ENCODE results near the gene AQP12B.
"Not testable (repeated sequence)": the region's sequence is repeated elsewhere in the genome, so short reads cannot be mapped to it uniquely, and the experiment has no call there.

AQP12B gene

DNA sequence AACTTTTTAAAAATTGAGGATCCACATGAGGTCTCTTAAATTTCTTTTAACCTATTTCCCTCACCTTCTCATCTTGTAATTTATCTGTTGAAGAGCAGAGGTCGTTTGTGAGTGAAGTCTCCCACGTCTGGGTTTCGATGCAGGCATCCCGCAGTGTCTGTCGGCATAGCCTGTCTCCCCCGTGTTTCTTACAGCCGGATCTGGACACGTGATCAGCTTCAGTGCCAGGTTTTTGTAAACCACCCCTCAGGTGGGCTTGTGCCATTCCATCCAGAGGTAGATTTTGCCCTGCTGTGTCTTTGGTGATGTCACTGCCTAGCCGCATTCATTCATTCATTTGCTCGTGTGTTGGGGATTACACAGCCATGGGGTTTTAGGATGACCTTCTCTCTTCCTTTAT, 25.1 kb upstream of the AQP12B start:
- peaks cover 75% of the 10 kb centered on the region for H3K27me3 ChIP-seq (ENCODE audit: insufficient read depth, low read length)
- no peaks in the 10 kb centered on the region for H3K79me2 ChIP-seq (ENCODE audit: control insufficient read depth, insufficient read depth, low read length, unreplicated experiment)
- no peak overlapping the region for H3K27ac ChIP-seq (ENCODE audit: low read depth, low read length)
- H3K4me1 ChIP-seq (ENCODE audit: control insufficient read depth, insufficient read depth, low read length, unreplicated experiment) = no peaks in the 10 kb centered on the region
- no peaks in the 10 kb centered on the region for H3K36me3 ChIP-seq (ENCODE audit: insufficient read depth, low read length)
- H2AFZ ChIP-seq (ENCODE audit: low read length, unreplicated experiment) = no peak overlapping the region
- H3K4me3 ChIP-seq (ENCODE audit: low read depth, low read length) = no peak overlapping the region

DNA sequence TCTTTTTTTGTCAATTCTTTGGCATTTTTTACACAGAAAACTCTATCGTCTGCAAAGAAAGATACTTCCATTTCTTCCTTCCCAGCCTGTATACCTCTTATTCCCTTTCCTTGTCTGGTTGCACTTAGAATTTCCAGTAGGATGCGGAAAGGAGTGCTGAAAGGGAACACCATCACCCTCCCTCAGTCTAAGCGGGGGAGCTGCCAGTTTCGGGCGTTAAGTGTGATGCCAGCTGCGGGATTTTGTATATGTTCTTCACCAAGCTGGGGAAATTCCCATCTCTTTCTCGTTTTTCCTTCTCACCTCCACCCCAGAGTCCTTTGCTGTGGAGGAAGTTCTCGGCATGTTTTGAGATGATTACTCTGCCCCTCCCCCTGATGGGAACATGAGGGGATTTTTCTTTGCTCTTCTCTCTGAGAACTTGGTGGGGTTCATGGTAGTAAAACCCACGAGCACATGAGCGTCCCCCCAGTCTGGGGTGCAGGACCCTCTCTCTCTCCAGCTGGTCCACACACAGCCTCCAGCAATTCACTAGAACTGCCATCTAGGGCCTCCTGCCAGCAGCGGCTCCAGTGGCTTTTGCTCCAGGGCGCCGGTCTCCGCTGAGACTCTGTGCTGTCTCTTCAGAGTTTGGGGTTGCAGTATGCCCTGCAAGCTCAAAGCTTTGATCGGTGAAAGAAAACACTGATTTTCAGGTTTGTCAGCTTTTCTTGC, 24.5 kb upstream of the AQP12B start:
- H3K27me3 ChIP-seq (ENCODE audit: insufficient read depth, low read length) = peaks cover 79% of the 10 kb centered on the region
- no peak overlapping the region for H3K27ac ChIP-seq (ENCODE audit: low read depth, low read length)
- no peaks in the 10 kb centered on the region for H3K36me3 ChIP-seq (ENCODE audit: insufficient read depth, low read length)
- H2AFZ ChIP-seq (ENCODE audit: low read length, unreplicated experiment) = no peak overlapping the region
- H3K4me3 ChIP-seq (ENCODE audit: low read depth, low read length) = no peak overlapping the region
- no peaks in the 10 kb centered on the region for H3K4me1 ChIP-seq (ENCODE audit: control insufficient read depth, insufficient read depth, low read length, unreplicated experiment)
- no peaks in the 10 kb centered on the region for H3K79me2 ChIP-seq (ENCODE audit: control insufficient read depth, insufficient read depth, low read length, unreplicated experiment)

DNA sequence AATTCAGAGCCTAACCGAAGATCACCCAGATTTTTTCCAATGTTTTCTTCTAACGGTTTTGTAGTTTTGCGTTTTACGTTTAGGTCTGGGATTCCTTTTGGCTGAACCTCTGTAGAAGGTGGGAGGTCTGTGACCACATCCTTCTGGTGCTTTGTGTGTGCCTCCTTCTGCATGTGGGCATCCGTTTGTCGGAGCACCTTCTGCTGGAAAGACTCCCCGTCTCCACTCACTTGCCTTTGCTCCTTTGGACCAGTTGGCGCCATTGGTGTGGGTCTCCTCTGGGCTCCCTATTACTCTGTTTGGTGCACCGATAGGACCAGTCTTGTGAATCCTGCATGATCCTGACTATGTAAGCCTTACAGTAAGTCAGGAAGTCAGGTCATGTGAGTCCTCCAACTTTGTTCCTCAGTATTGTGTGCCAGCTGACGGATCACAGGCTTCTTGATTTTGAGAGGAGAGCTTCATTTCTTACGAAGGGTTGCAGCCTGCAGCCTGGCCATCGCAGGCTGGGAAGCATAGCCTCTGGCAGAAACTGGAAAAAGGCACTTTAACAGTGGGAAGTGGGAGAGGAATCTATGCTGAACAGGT, 22.6 kb upstream of the AQP12B start:
- Histone ChIP-seq H3K36me3 (ENCODE audit: insufficient read depth, low read length) (no peaks in the 10 kb centered on the region), H3K27me3 (ENCODE audit: insufficient read depth, low read length) (peaks cover 70% of the 10 kb centered on the region), H3K79me2 (ENCODE audit: control insufficient read depth, insufficient read depth, low read length, unreplicated experiment) (no peaks in the 10 kb centered on the region), H3K4me3 (ENCODE audit: low read depth, low read length) (no peak overlapping the region), H2AFZ (ENCODE audit: low read length, unreplicated experiment) (no peak overlapping the region), H3K4me1 (ENCODE audit: control insufficient read depth, insufficient read depth, low read length, unreplicated experiment) (no peaks in the 10 kb centered on the region), H3K27ac (ENCODE audit: low read depth, low read length) (no peak overlapping the region)

DNA sequence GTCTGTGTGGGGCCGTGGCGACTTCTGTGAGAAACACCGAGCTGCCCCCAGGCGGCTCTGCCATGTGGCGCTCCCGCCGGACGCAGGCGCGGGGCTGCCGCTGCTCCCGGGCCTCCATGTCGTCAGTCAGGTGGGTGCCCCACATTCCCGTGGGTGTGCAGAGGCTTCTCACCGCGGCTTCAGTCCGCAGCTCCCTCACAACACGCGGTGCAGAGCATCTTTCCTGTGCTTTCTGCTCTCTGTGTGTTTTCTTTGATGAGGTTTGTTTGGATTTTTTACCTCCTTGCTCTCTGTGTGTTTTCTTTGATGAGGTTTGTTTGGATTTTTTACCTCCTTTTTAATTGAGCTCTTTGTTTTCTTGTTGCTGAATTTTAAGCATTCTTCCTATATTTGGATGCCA, 22.0 kb upstream of the AQP12B start:
- no peaks in the 10 kb centered on the region for H3K36me3 ChIP-seq (ENCODE audit: insufficient read depth, low read length)
- H3K4me1 ChIP-seq (ENCODE audit: control insufficient read depth, insufficient read depth, low read length, unreplicated experiment) = no peaks in the 10 kb centered on the region
- H2AFZ ChIP-seq (ENCODE audit: low read length, unreplicated experiment) = no peak overlapping the region
- no peak overlapping the region for H3K27ac ChIP-seq (ENCODE audit: low read depth, low read length)
- H3K4me3 ChIP-seq (ENCODE audit: low read depth, low read length) = no peak overlapping the region
- peaks cover 67% of the 10 kb centered on the region for H3K27me3 ChIP-seq (ENCODE audit: insufficient read depth, low read length)
- no peaks in the 10 kb centered on the region for H3K79me2 ChIP-seq (ENCODE audit: control insufficient read depth, insufficient read depth, low read length, unreplicated experiment)

DNA sequence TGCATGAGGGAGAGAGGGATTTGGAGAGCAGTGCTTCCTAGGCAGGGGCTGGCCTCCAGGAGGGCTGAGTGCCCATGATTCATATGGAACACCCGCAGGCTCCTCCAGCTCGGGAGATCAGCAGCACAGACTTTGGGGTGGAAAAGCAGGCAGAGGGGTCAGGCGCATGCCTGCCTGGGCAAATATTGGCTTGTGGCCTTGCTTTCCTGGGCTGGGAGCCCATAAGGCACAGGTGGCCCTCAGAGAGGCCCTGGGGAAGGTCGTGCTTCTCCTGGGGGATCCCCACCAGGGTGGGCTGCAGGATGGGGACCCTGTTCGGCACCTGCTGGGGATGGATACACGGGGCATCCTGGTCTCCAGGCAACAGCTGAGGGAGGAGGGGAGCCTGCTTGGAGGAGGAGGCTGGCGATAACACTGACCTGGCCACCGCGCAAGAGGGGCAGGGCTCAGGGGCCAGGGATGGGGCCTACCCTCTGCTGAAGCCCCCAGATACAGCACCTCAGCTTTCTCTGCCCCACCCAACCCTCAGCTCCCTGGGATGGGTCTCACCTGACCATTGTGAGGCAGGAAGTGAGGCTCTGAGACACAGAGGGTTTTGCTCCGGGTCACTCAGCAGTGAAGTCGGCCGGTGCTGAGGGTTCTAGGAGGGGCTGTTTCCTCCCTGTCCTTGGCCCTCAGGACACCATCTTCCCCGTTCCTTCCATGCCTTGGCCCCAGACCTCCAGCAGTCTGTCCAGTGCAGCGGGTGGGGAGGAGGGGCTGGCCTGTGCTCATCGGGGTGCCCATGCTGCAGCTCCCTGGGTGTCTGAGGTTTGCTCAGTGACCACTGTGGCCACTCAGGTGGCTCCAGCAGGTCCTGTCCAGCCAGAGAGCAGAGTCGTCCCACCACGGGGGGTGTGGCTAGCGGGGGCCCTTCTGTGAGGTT, 21.0 kb upstream of the AQP12B start:
- no peaks in the 10 kb centered on the region for H3K36me3 ChIP-seq (ENCODE audit: insufficient read depth, low read length)
- no peaks in the 10 kb centered on the region for H3K4me1 ChIP-seq (ENCODE audit: control insufficient read depth, insufficient read depth, low read length, unreplicated experiment)
- no peak overlapping the region for H3K27ac ChIP-seq (ENCODE audit: low read depth, low read length)
- no peak overlapping the region for H3K4me3 ChIP-seq (ENCODE audit: low read depth, low read length)
- peaks cover 57% of the 10 kb centered on the region for H3K27me3 ChIP-seq (ENCODE audit: insufficient read depth, low read length)
- no peak overlapping the region for H2AFZ ChIP-seq (ENCODE audit: low read length, unreplicated experiment)
- no peaks in the 10 kb centered on the region for H3K79me2 ChIP-seq (ENCODE audit: control insufficient read depth, insufficient read depth, low read length, unreplicated experiment)

DNA sequence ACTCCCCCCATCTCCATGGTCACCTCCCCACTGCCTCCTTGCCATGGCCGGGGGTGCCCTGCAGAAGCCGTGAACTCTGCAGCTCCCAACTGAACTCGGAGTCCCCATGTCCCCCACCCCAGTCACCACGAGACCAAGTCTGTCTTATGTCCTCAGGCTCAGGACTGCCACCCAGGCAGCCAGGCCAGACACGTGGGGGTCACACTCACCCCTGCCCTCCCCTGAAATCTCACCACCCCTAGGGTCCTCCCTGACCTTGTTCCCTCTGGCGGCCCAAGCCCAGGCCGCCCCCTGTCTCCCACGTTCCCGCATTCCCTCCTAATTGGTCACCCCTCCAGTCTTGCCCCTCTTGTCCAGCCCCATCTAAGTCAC, 19.9 kb upstream of the AQP12B start:
- Histone ChIP-seq H3K27me3 (ENCODE audit: insufficient read depth, low read length) (peaks cover 47% of the 10 kb centered on the region), H3K4me1 (ENCODE audit: control insufficient read depth, insufficient read depth, low read length, unreplicated experiment) (no peaks in the 10 kb centered on the region), H3K27ac (ENCODE audit: low read depth, low read length) (no peak overlapping the region), H2AFZ (ENCODE audit: low read length, unreplicated experiment) (no peak overlapping the region), H3K4me3 (ENCODE audit: low read depth, low read length) (no peak overlapping the region), H3K36me3 (ENCODE audit: insufficient read depth, low read length) (no peaks in the 10 kb centered on the region), H3K79me2 (ENCODE audit: control insufficient read depth, insufficient read depth, low read length, unreplicated experiment) (no peaks in the 10 kb centered on the region)

DNA sequence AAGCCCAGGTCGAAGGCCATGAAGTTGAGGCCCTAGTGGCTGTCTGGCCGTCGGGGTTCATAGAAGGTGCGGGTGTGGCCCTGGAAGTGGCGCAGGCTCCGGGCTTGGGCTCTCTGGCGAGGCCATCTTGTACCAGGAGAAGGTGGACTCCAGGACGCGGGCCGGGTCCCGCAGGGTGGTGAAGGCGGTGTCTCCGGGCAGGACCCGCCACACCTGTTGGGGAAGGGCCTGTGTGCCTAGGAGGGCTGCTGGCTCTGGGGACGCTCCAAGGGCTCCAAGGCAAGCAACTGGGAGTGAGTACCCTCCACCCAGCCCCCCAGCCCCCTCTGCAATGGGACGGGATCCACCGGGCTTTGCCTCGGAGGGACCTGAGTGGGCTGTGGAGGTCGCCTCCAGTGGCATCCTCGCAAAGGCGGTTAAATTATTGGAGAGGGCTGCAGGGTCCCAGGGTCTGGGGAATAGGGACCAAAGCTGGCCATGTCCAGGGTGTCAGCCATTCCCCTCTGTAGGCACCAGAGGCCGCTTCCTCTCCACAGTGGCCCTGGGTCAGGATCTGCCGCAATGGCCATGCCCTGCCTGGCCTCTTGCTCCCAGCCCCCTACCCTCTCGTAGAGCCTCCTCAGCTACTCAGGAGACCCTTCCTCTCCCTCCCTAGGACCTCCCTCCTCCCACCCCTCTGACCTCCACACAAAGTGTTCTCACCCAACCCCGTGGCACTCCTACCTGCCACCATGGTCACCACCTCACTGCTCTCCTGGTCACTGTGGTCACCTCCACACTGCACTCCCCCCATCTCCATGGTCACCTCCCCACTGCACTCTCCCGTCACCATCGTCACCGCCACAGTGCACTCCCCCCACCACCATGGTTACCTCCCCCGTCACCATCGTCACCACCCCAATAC, 19.3 kb upstream of the AQP12B start:
- H3K27me3 ChIP-seq (ENCODE audit: insufficient read depth, low read length) = peaks cover 40% of the 10 kb centered on the region
- H3K4me3 ChIP-seq (ENCODE audit: low read depth, low read length) = no peak overlapping the region
- no peak overlapping the region for H3K27ac ChIP-seq (ENCODE audit: low read depth, low read length)
- no peak overlapping the region for H2AFZ ChIP-seq (ENCODE audit: low read length, unreplicated experiment)
- H3K36me3 ChIP-seq (ENCODE audit: insufficient read depth, low read length) = no peaks in the 10 kb centered on the region
- H3K4me1 ChIP-seq (ENCODE audit: control insufficient read depth, insufficient read depth, low read length, unreplicated experiment) = no peaks in the 10 kb centered on the region
- no peaks in the 10 kb centered on the region for H3K79me2 ChIP-seq (ENCODE audit: control insufficient read depth, insufficient read depth, low read length, unreplicated experiment)

DNA sequence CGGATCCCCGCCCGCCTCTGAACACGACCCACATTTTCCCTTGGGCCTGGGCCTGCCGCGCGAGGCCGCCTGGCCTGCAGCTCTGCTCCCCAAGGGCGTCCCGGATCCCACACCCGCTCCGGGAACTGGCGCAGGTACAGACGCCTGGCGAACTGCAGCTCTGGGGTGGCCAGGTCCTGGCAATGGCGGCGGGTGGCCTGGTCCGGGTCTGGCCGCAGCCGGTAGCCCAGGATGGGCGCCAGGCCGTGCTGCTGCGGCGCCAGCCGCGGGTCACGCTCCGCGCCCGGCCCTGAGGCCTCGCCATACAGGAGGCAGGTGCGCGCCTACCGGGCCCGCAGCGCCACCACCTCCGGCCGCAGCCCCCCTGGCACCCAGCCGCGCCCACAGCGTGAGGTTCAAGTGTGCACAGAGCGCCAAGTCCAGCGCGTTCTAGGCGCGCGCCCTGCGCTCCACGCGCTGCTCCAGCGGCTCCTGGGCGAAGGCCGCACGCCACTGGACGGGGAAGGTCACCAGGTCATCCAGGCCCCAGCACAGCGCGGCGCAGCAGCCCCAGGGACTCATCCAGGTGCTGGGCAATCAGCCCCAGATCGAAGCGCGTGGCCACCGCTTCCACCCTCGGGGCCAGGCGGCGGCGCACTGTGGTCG, 18.5 kb upstream of the AQP12B start:
- H3K36me3 ChIP-seq (ENCODE audit: insufficient read depth, low read length) = no peaks in the 10 kb centered on the region
- H3K79me2 ChIP-seq (ENCODE audit: control insufficient read depth, insufficient read depth, low read length, unreplicated experiment) = no peaks in the 10 kb centered on the region
- H2AFZ ChIP-seq (ENCODE audit: low read length, unreplicated experiment) = no peak overlapping the region
- H3K27me3 ChIP-seq (ENCODE audit: insufficient read depth, low read length) = peaks cover 33% of the 10 kb centered on the region
- H3K27ac ChIP-seq (ENCODE audit: low read depth, low read length) = no peak overlapping the region
- no peak overlapping the region for H3K4me3 ChIP-seq (ENCODE audit: low read depth, low read length)
- no peaks in the 10 kb centered on the region for H3K4me1 ChIP-seq (ENCODE audit: control insufficient read depth, insufficient read depth, low read length, unreplicated experiment)

DNA sequence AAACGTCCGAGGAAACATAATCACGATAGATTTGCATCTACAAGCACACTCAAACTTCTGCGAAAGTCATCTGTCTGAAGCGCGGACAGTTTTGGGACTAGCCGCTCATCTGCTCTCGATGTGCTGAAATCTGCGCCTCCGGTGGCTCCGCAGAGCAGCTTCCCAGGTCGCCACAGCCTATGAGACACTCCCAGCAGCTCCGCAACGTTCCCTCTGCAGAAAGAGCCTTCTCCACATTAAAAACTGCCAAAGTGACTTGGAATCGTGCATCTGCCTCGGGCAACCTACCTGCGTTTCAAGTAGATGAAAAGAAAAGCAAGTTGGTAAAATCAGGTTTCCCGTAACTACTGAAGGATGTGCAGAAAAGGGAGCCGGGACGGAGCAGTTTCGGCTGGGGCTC, 17.9 kb upstream of the AQP12B start:
- peaks cover 30% of the 10 kb centered on the region for H3K27me3 ChIP-seq (ENCODE audit: insufficient read depth, low read length)
- not testable (repeated sequence) for H3K4me3 ChIP-seq (ENCODE audit: low read depth, low read length); H3K79me2 ChIP-seq (ENCODE audit: control insufficient read depth, insufficient read depth, low read length, unreplicated experiment); H2AFZ ChIP-seq (ENCODE audit: low read length, unreplicated experiment); H3K27ac ChIP-seq (ENCODE audit: low read depth, low read length); H3K36me3 ChIP-seq (ENCODE audit: insufficient read depth, low read length); H3K4me1 ChIP-seq (ENCODE audit: control insufficient read depth, insufficient read depth, low read length, unreplicated experiment)

DNA sequence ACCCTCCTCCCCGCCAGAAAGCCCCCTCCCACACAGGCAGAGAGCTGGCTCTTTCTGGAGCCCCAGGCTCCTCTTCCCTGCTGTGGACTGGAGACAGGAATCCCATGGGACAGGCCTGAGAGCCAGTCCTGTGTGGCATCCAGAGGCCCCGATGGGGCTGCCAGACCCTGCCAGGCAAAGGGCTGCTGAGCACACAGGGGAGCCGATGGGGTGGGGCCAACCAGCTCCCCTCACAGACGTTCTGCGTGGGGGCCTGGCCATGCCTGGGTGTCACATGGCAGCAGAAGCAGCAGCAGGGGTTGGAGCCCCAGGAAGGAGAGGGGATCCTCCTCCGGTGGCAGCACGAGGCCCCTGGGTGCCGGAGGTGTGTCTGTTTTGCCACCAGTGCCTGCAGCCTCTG, 17.1 kb upstream of the AQP12B start:
- H2AFZ ChIP-seq (ENCODE audit: low read length, unreplicated experiment); H3K27ac ChIP-seq (ENCODE audit: low read depth, low read length); H3K36me3 ChIP-seq (ENCODE audit: insufficient read depth, low read length); H3K79me2 ChIP-seq (ENCODE audit: control insufficient read depth, insufficient read depth, low read length, unreplicated experiment); H3K4me1 ChIP-seq (ENCODE audit: control insufficient read depth, insufficient read depth, low read length, unreplicated experiment); H3K4me3 ChIP-seq (ENCODE audit: low read depth, low read length): not testable (repeated sequence)
- H3K27me3 ChIP-seq (ENCODE audit: insufficient read depth, low read length) = peaks cover 22% of the 10 kb centered on the region

Measured in ACC112 (cell line).